Glutamatergic neuron (in vitro differentiated cells): ENCODE results near the gene TBC1D22A. TPM values are rescaled to one million over a fixed set of nuclear protein-coding genes. Genes with fewer than 3 reads are reported as not detected.

Source experiments
- DNase-seq: peaks from one replicate; pipeline ENCODE4 v3.0.0; 2022
- H3K27ac Mint-ChIP-seq: one replicate; pipeline ENCODE4 v1.8.0; 2020; ENCODE audit warnings: mild to moderate bottlenecking, mixed read lengths, inconsistent platforms; ENCODE audit not compliant: unreplicated experiment
- H3K27me3 Mint-ChIP-seq: one replicate; pipeline ENCODE4 v1.8.0; 2020; ENCODE audit warnings: mild to moderate bottlenecking, moderate library complexity, mixed read lengths, inconsistent platforms; ENCODE audit not compliant: unreplicated experiment
- H3K36me3 Mint-ChIP-seq: one replicate; pipeline ENCODE4 v1.8.0; 2020; ENCODE audit warnings: mild to moderate bottlenecking, mixed read lengths, inconsistent platforms; ENCODE audit not compliant: unreplicated experiment
- H3K4me1 Mint-ChIP-seq: one replicate; pipeline ENCODE4 v1.8.0; 2020; ENCODE audit warnings: mild to moderate bottlenecking, low read depth, mixed read lengths, inconsistent platforms; ENCODE audit not compliant: unreplicated experiment
- H3K4me3 Mint-ChIP-seq: one replicate; pipeline ENCODE4 v1.8.0; 2020; ENCODE audit warnings: mild to moderate bottlenecking, mixed read lengths, inconsistent platforms; ENCODE audit not compliant: unreplicated experiment
- H3K9me3 Mint-ChIP-seq: one replicate; pipeline ENCODE4 v1.8.0; 2020; ENCODE audit warnings: mild to moderate bottlenecking, moderate library complexity, mixed read lengths, inconsistent platforms; ENCODE audit not compliant: unreplicated experiment
- CTCF ChIP-seq: fragments of 200-600 bp; sonication (generic); IDR thresholded peaks from one replicate; pipeline ENCODE4 v1.5.0; 2021; ENCODE audit not compliant: partially characterized antibody, unreplicated experiment
- total RNA-seq: library from RNA; stranded (reverse); fragmentation: NEBNext Ultra II Directional; extraction: Animal tissue kit (Norgen Biotek cat#: 25700); gene quantifications from one replicate; pipeline ENCODE4 v1.2.1, GENCODE V29; 2021; ENCODE audit not compliant: unreplicated experiment

TBC1D22A gene
- total RNA-seq, 1 donor from 2014 or later = 23.0 TPM

GRCh38 chr22:47027766-47028165, 265.3 kb downstream of the TBC1D22A start:
- H3K4me3 Mint-ChIP-seq = no peak overlapping the region
- no peak overlapping the region for H3K27ac Mint-ChIP-seq
- no peak for TF ChIP-seq CTCF
- peaks cover 3% of the 10 kb centered on the region for H3K9me3 Mint-ChIP-seq
- peaks cover 4% of the 10 kb centered on the region for H3K27me3 Mint-ChIP-seq
- DNase-seq = no peak
- no peaks in the 10 kb centered on the region for H3K36me3 Mint-ChIP-seq
- peaks cover 5% of the 10 kb centered on the region for H3K4me1 Mint-ChIP-seq

- H3K9me3 Mint-ChIP-seq = peaks cover 5% of the 10 kb centered on the region
- no peak overlapping the region for H3K4me3 Mint-ChIP-seq
- no peak for TF ChIP-seq CTCF
- peaks cover 11% of the 10 kb centered on the region for H3K4me1 Mint-ChIP-seq
- peaks cover 5% of the 10 kb centered on the region for H3K27me3 Mint-ChIP-seq
- no peaks in the 10 kb centered on the region for H3K36me3 Mint-ChIP-seq
- DNase-seq = no peak
- no peak overlapping the region for H3K27ac Mint-ChIP-seq
Measured at GRCh38 chr22:47029244-47030074, 267.0 kb downstream of the TBC1D22A start.

- Mint-ChIP-seq H3K9me3 (peaks cover 5% of the 10 kb centered on the region), H3K36me3 (no peaks in the 10 kb centered on the region), H3K4me1 (peaks cover 15% of the 10 kb centered on the region), H3K27ac (no peak overlapping the region), H3K4me3 (no peak overlapping the region), H3K27me3 (peaks cover 6% of the 10 kb centered on the region)
- TF ChIP-seq CTCF = no peak
- DNase-seq = no peak
Measured at GRCh38 chr22:47030143-47030661, 267.8 kb downstream of the TBC1D22A start.

GRCh38 chr22:47030881-47031627, 268.6 kb downstream of the TBC1D22A start:
- TF ChIP-seq CTCF = no peak
- Mint-ChIP-seq H3K9me3 (peaks cover 5% of the 10 kb centered on the region), H3K4me1 (peaks cover 19% of the 10 kb centered on the region), H3K36me3 (no peaks in the 10 kb centered on the region), H3K27me3 (peaks cover 5% of the 10 kb centered on the region), H3K4me3 (no peak overlapping the region), H3K27ac (no peak overlapping the region)
- DNase-seq = no peak

GRCh38 chr22:47031628-47031915, 269.1 kb downstream of the TBC1D22A start:
- Mint-ChIP-seq H3K4me1 (peaks cover 19% of the 10 kb centered on the region), H3K36me3 (no peaks in the 10 kb centered on the region), H3K9me3 (peaks cover 5% of the 10 kb centered on the region), H3K27ac (no peak overlapping the region), H3K27me3 (peaks cover 5% of the 10 kb centered on the region), H3K4me3 (no peak overlapping the region)
- no peak for DNase-seq
- TF ChIP-seq CTCF = no peak
